Right renal pelvis (tissue), 4 donors: ENCODE data around the gene USP11. TPM values are rescaled to one million over a fixed set of nuclear protein-coding genes. Genes with fewer than 3 reads are reported as not detected.
"Not testable (repeated sequence)": the region's sequence is repeated elsewhere in the genome, so short reads cannot be mapped to it uniquely, and the experiment has no call there.

Source experiments
- DNase-seq, 4 donors: peaks; one replicate each; pipeline ENCODE4 v3.0.0-alpha.2; 2013; ENCODE audit warnings: low read depth in 4 of 4, low spot score in 3 of 4, missing footprints in 1 of 4
- polyA plus RNA-seq, 4 donors: library from polyadenylated mRNA; unstranded; fragments of 120-200 nt; gene quantifications; one replicate each; pipeline ENCODE4 v1.2.1, GENCODE V29; 2013; ENCODE audit not compliant: insufficient read length in 4 of 4

The USP11 gene
- polyA plus RNA-seq, 4 donors, result 116 to 145 (median 132) TPM

DNA sequence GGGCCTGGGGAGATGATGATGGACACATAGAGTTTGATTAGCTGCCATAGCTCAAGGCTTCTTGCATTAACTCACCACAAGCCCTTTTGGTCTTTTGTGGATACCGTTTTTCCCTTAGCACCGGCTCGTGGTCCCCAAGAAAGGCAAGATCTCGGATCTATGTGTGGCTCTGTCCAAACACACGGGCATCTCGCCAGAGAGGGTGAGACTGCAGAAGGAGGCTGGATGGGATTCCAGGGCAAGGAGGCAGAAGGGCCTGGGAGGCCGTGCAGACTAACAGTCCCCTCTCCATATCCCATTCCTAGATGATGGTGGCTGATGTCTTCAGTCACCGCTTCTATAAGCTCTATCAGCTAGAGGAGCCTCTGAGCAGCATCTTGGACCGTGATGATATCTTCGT is 9.5 kb downstream of the USP11 start:
- DNase-seq, result no peak

DNA sequence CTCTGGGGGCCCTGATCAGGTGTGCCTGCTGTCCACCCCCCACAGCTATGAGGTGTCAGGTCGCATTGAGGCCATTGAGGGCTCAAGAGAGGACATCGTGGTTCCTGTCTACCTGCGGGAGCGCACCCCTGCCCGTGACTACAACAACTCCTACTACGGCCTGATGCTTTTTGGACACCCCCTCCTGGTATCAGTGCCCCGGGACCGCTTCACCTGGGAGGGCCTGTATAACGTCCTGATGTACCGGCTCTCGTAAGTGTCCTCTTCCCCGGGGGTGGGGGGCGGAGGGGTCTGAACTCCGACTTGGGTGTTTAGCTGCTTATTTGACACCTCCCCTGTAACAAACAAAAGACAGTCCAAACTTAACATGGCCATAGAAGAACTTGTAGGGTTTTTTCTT is 10.5 kb downstream of the USP11 start:
- DNase-seq, result no peak

DNA sequence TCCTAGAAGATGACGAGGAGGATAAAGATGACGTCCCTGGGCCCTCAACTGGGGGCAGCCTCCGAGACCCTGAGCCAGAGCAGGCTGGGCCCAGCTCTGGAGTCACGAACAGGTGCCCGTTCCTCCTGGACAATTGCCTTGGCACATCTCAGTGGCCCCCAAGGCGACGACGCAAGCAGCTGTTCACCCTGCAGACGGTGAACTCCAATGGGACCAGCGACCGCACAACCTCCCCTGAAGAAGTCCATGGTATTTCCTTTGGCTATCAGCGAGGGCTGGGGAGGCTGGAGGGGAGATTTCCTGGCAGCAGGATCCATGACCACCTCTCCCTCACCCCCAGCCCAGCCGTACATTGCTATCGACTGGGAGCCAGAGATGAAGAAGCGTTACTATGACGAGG is 11.9 kb downstream of the USP11 start:
- DNase-seq, result no peak

DNA sequence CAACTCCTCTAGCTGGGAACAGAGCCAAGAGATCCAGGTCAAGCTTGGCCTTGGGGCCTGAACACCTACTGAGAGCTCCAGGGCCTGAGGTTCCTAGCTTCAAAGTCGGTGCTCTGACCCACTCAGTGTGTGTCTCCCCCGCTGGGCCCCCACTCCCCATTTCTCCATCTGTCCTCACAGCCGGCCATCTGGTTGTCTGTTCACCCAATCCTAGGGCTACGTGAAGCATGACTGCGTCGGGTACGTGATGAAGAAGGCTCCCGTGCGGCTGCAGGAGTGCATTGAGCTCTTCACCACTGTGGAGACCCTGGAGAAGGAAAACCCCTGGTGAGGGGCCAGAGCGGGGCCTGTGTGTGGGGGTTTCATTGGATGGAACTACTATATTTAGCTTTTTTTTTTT is 12.3 kb downstream of the USP11 start:
- DNase-seq, result no peak

DNA sequence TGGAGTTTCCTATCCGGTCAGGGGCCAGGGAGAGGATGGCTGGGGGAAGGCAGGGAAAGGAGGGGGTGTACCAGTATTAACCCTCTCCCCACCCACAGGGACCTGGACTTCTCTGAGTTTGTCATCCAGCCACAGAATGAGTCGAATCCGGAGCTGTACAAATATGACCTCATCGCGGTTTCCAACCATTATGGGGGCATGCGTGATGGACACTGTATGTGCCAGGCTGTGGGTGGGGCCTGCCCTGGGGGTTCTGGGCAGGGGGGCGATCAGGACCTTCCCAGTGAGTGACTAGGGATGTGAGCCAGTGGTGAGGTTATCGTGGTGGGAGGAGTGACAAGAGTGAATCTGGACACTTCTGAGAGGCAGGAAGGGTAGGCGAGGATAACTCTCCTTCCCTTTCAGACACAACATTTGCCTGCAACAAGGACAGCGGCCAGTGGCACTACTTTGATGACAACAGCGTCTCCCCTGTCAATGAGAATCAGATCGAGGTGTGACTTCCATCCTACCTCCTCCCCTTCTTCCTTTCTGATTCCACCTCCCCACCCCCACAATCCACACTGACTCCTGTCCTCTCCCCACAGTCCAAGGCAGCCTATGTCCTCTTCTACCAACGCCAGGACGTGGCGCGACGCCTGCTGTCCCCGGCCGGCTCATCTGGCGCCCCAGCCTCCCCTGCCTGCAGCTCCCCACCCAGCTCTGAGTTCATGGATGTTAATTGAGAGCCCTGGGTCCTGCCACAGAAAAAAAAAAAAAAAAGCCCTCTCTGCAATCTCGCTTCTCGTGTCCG is 14.6 kb downstream of the USP11 start:
- DNase-seq, result no peak

DNA sequence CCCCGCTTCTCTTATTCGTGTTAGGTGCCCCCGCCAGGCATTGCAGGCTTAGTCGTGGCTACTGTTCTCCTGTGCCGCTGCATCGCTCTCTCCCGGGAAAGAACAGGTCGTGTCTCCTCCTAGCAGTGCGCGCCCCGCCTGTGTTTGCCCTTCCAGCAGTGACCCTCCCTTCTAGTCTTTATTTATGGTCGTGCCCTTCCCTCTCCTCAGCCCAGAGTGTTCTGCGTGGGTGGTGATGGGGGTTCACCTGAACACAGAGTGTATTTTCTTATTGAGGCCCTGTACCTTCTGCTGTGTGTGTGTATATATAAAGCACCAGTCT is 15.2 kb downstream of the USP11 start:
- DNase-seq, result no peak

DNA sequence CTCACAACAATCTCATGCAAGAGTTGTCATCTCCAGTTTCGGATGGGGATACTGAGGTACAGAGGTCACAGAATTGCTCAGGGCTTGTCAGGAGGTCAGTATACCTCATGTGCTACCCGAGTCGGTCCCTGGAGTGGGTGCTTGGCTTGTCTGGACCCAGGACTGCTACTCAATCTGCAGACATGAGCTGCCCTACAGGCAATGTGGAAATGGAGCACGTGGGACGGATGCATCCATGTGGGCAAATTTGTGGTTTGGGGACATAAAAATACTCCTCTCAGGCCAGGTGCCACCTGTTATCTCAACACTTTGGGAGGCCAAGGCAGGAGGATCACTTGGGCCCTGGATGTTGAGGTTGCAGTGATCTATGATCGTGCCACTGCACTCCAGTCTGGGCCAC is 15.8 kb downstream of the USP11 start:
- no peak for DNase-seq

DNA sequence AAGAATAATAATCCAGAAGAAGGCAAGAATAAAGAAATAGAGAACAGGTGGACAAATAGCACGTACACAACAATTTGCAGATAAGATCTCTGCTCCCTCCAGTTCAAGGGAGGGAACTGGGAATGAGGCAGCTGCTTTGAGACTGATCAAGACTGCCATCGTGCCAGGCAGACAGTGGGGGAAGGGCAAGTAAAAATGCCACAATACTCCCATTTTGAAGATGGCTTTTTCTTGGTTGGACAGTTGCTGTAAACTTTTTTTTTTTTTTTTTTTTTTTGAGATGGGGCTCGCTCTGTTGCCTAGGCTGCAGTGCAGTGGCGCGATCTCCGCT is 17.2 kb downstream of the USP11 start:
- no peak for DNase-seq

DNA sequence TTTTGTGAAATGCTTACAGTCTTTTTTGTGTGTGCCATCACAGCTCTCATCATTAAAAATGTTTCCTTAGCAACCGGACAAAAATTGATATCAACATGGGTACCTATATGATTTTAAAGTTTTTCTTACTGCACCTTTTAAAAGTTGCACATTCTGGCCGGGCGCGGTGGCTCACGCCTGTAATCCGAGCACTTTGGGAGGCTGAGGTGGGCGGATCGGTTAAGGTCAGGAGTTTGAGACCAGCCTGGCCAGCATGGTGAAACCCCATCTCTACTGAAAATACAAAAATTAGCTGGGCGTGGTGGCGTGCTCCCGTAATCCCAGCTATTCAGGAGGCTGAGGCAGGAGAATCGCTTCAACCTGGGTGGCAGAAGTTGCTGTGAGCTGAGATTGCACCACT is 24.8 kb downstream of the USP11 start:
- not testable (repeated sequence) for DNase-seq

DNA sequence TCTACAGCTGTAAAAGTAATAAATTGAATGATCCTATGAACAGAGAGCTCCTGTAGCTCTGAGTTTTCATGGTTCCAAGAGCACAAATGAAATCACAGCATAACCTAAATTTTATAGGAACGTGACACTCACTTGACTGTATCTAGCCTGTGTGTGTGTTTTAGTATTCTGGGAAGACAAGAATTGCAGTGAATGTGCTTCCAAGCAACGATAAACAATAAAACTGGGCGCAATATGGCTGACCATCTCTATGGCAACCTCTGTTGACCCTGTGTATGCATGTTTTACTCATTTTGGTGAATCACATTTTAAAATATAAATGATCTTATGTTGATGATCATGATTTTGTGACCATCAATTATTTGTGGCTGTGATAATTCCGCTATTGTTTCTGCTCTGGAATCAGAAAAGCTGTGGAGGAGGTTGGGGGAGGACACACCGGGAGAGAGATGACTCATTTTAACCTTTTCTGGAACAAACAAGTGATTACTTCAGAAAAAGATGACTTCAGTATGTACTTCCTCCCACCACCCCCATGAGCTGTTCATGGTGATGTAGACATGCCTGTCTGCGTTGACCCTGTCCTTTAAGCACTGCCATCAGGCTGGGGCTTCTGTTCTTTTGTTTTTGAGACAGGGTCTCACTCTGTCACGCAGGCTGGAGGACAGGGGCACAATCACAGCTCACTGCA is 31.8 kb downstream of the USP11 start:
- no peak for DNase-seq

DNA sequence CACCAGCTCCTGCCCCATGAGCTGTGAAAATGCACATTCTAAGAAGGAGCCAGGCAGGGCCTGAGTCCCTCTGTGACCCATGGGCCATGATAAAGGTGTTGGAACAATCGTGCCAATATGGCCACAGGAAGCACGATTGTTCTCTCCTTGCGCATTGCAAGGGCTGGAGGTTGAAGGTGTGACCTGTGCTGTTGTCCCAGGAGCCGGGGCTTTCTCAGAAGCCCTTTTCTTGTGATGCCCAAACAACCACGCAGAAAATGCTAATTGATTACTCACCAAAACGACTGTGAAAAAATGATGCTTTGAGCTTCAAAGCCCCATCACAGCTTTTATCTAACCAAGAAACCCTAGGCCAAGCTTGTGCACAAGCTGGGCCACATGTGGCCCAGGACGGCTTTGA is 33.8 kb downstream of the USP11 start:
- DNase-seq, result no peak

DNA sequence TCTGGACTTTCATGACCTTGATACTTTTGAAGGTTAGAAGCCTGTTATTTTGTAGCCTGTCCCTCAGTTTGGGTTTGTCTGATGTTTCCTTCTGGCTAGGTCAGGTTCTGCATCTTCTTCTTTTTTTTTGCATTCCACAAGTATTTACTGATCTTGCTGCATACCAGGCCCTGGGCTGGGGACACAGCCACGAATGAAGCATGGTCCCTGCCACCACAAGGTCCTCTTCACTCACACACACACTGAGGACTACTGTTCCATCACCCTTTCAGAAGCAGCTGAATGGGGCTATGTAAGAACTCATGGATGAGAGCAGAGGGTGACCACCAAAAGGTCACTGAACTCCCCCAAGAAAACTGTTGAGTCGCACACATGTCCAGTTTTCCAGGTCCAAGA is 39.2 kb downstream of the USP11 start:
- DNase-seq, result no peak

DNA sequence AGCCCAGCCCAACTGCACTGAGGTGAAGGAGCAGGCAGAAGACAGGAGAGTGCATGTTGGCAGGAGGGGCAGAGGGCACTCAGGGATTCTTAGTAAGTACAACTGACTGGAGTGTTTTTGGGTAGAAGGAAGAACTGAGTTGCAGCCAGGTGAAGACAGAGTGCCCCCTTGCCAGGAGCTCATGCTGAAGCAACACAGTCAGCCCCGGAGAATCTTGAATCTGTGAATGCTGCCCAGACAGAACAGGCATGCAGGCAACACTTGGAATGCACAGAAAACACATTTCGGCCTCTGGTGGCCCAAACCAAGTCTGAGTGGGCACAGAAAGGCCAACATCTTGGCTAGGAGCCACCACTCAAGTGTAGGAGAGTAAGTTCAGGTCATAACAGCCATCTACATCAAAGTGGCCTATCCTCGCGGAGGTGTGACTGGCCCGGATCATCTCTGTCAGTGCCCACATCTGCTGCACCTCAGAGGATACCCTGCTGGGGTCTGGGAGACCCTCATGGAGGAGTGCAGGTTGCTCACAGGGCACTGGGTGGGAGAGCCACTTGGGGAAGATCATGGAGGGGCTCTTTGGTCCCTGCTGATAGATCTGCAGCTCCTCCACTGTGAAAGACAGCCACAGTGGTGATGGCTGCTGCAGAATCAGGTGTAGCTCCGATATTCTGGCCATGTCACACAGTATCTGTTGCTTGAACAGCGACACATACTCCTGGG is 40.4 kb downstream of the USP11 start:
- no peak for DNase-seq

DNA sequence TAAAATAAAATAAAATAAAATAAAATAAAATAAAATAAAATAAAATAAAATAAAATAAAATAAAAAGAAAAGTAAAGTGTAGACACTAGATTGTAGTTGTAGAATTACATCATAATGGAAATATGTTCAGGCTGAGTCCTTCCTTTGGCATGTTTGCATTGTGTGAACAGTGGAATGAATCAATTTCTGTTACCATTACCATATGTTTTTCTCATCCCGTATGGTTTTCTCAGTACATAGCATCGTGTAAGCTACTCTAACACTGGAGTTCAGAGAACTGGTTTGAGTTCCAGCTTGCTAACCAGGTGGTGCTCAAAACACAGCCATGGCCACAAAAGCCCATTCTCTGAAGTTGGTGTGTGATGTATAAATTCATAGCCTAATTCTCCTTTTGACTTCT is 45.9 kb downstream of the USP11 start:
- no peak for DNase-seq

DNA sequence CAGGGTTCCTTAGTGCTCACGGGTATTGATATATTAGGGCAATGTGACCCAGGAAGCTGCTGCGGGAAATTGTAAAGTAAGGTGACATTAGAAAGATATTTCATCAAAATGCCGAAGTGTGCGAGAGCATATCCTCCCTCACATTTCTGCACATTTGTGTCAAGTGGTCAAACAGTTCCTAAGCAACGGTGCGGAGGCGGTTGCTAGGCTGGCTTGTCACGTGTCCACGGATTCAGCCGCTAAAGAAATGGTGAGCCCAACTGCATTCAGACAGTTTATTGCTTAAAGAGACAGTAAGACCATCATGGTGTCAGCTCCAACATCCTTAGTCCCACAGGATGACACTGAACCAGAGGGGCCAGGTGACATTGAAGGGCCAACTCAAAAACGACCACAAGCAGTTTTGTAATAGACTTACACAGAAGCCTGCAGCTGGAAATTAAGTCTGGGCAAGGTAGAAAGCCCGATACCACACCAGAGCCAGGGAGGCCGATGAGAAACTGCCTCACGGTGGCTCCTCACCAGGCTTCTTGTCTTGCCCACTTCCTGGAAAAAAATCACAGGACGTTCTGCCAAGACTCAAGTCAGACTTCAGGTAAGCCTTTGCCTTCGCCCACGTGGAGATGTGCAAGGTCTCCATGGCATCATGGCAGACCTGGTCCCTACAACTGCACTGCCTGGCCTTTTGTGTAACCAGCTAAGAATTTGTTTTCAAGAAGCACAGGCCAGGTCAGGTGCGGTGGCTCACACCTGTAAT is 50.4 kb downstream of the USP11 start:
- DNase-seq, result peak in 3 of 4 donors; percentile 54 to 67 (median 60)

DNA sequence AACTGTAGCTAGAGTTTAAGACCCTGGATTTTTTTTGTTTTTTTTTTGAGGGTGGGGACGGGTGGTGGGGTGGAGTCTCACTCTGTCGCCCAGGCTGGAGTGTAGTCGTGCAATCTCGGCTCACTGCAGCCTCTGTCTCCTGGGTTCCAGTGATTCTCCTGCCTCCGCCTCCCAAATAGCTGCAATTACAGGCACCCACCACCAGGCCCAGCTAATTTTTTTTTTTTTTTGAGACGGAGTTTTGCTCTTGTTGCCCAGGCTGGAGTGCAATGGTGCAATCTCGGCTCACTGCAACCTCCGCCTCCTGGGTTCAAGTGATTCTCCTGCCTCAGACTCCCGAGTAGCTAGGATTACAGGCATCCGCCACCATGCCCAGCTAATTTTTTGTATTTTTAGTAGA is 51.8 kb downstream of the USP11 start:
- DNase-seq, result not testable (repeated sequence)

DNA sequence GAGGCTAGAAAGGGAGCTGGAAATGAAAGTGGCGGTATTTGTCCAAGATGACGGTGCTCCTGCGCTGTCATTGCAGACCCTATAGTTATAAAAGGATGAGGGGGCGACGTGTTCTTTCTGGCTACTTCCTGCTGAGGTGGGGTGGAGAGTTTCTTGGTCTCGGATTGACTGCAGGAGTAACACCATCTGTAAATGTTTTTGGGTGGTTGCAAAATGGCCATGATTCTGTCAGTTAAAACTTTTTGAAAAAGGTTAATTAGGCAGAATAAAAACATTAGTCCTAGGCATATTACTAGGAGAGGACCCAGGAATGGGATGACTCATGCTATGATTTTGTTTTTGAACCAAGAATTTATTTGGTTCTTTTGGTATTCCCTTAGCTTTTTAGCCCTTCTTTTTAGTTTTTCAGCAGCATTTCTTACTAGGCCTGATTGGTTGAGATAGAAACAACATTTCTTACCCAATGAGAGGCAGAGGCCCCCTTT is 53.1 kb downstream of the USP11 start:
- DNase-seq, result no peak

DNA sequence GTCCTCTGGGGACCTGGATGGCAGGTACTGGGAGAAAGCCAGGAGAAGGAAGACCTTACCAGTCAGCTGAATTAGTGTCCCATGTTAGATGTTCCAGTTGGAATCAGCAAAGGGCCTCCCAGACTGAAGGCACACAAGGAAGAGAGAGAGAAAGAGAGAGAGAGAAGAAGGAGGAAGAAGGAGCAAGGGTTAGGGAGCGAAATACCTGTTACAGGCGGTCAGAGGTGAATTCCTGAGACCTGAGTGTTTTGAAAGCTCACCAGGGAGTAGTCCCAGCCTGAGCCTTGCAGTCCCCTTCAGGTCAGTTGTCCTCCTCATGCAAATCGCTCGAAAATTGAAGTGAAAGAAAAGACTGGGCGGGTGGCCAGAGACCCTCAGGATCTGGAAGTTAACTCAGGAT is 60.3 kb downstream of the USP11 start:
- DNase-seq, result no peak

DNA sequence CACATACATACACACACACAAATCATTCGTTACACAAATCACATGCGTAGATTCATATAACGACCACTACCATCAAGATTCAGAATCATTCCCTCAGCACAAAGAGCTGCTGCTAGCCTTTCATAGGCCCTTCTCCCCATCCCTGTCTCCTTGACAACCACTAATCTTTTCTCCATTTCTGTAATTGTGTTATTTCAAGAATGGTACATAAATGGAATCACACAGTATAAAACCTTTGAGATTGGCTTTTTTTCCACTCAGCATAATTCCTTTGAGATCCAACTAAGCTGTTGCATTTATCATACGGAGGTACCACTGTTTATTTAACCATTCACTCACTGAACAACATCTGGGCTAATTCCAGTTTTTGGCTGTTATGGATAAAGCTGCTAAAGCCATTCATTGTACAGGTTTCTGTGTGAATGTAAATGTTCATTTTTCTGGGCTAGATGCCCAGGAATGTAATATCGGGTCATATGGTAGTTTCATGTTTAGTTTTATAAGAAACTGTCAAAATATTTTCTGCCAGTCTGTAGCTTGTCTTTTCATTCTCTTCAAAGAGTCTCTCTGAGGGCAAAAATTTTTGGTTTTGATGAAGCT is 64.1 kb downstream of the USP11 start:
- DNase-seq, result no peak

DNA sequence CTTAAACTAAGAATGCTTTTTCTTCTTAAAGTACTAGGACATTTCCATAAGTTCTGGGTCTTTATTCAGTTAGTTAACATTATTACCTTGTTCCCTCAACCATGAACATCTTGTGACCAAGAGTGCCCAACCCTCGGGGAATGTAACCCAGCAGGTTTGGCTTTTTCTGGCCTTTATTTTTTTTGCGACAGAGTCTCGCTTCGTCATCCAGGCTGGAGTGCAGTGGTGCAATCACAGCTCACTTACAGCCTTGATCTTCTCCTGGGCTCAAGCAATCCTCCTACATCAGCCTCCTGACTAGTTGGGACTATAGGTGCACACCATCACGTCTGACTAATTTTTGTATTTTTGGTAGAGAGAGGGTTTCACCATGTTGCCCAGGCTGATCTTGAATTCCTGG is 65.1 kb downstream of the USP11 start:
- no peak for DNase-seq
